ENCODE measurements around the gene PRIMPOL.
"Not testable (repeated sequence)": the region's sequence is repeated elsewhere in the genome, so short reads cannot be mapped to it uniquely, and the experiment has no call there.

Gene PRIMPOL

DNA sequence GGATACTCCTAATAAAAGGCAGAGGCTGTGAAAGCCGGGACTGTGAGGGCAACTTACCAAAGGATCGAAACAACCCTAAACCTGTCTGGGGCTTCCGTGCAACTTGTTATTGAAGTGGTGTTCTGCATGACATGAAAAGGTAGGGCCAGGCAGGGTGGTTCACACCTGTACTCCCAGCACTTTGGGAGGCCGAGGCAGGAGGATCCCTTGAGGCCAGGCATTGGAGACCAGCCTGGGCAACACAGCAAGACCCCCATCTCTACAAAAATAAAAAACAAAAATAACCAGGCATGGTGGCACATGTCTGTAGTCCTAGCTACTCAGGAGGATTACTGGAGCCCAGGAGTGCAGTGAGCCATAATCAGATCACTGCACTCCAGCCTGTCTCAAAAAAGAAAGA, 12.6 kb upstream of the PRIMPOL start:
- DNase-seq (ENCODE audit: low read depth): no peak

DNA sequence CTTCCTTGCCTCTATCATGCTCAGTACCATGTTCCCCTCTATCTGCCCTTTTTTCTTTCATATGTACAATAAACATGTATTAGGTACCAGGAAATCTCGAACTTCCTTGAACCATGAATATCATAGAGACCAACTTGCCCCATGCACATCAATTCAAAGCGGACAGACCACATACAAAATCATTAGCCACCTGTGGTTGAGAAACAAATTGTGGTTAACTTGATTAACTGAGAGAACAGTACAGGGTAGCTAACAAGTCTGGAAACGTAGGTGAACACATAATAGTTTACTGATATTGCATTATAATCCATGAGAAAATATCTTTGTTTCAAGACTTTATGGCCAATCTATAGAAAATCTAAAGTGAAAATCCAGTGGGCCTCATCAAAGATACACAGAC, 8.5 kb upstream of the PRIMPOL start:
- no peak for DNase-seq (ENCODE audit: low read depth)

DNA sequence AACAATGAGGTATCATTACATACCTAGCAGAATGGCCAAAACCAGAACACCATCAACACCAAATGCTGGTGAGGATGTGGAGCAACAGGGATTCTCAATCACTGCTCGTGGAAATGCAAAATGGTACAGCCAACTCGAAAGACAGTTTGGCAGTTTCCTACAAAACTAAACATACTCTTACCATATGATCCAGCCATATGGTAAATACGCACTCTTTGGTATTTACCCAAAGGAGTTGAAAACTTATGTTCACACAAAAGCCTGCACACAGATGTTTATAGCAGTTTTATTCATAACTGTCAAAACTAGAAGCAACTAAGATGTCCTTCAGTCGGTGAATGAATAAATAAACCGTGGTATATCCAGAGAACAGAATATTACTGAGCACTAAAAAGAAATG, 8.1 kb upstream of the PRIMPOL start:
- DNase-seq (ENCODE audit: low read depth): no peak

DNA sequence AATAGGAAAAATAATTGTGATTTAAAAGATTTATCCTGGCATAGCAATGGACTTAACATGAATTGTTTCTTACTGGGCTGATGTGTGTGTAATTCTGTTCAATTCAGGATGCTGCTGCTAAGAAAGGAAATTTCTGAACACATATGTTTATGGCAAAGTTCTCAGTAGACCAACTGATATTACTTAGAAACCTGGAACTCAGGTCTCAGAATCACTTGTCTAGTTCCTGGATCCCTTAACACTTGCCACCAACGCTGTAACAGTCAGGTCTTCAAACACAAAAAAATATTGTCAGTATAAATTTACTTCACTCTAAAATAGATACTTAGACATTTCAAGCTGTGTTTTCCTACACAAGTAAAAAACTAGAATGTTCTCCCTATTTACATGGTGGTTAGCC, 5.8 kb upstream of the PRIMPOL start:
- DNase-seq (ENCODE audit: low read depth): no peak

DNA sequence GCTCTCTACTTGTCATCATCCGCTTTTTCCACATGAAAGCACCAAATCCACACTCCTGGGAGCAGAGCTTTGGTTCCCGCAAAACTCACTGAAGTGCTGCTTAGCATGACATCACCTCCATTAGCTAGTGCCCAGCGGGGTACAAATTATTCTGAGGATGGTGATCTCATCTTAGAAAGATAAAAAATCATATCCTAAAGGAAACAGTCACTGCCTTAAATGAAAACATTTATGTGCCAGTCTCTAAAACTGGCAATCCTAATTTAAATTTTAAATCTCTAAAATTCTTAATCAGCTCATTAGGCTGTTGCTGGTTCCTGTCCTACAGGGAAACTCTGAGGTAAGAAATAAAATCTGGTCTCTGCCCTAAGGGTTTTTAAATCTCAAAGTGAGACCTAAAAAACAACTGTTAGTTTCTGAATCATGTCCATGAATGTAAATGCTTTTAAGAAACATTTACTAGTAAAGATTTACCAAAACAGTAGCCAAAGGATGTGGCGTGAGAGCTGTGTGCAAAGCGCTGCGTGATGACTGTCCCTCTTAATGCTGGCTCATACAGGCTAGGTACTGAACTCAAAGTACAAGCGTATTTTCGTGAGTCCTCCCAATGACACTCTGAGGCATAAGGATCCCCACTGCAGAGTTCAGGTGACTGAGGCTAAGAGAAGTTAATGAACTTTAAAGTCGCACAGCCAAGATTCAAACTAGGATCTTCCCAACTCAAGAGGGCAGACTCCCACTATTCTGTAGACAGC, 4.8 kb upstream of the PRIMPOL start:
- no peak for DNase-seq (ENCODE audit: low read depth)

DNA sequence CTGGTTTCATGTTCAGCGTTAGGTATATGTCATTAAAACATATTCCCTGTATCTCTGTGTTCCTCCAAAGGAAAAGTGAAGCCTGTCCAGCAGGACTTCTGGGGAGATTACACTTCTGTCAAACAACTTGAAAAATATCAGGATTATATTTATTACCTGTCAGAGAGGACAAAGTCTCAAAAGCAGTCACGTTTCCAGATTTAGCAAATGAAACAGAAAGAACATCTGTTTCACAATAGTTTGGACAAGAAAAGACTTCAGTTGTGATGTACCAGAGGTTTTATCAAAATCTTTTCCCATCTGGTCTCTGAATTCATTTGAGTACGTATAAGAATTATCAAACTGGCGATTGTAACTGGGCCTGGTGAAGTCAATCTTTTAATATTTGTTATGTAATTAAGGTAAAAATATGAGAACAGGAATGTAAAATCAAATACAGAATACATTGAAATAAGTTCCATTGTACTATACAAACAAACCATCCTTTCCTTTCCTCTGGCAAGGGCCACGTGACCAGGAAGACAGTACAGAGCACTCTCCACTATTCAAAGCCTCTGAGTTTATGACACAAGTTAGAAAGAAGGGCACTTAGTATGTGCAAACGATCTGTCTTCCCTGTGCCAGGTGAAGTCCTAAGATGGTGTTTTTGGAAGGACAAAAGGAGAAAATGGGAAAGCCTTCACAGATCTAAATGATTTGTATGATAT, 3.5 kb upstream of the PRIMPOL start:
- DNase-seq (ENCODE audit: low read depth): no peak

DNA sequence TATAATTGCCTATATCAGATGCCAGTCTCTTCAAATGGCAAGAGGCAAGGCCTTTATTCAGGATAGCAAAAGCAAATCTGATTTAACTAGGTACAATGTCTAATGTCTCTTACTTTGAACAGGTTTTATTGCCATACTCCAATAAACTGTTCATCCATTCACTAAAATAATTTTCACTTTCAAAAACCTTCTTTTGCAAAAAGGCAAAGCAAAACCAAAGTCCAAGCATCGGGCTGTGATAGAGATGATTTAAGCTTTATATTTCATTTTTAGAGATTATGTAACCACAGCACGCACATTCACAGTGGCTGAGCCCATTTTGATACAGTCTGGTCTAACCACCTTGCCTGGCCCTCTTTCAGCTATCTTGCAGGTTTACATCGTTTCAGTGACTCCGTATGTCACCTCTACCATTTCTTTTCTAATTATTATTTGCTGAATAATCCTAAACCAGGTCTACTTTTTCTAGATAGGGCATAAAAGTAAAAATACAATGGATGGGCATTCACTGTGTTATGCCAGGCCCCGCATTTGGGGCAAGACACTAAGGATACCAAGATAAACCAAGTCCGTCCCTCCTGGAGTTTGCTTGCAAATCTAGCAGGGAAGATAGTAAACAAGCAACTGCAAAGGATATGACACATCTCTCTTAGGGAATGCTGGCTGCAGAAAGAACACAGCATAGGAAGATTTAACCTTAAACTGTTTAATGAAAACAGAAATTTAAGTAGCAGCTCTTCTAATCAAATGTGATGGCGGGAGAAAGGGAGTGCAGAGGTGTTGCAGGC, 2.1 kb upstream of the PRIMPOL start:
- no peak for DNase-seq (ENCODE audit: low read depth)

DNA sequence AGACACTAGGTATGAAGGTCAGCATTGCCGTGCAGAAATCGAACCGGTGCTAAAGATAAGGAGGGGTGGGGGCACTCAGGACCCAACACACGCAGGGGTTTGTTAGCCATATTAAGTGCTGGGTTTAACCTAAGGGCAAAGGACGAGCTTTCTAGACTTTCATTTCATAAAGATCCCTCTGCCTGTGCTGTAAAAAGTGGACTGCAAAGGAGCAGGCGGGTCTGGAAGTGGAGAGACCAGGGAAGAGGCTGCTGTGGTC, 1.6 kb upstream of the PRIMPOL start:
- no peak for DNase-seq (ENCODE audit: low read depth)

DNA sequence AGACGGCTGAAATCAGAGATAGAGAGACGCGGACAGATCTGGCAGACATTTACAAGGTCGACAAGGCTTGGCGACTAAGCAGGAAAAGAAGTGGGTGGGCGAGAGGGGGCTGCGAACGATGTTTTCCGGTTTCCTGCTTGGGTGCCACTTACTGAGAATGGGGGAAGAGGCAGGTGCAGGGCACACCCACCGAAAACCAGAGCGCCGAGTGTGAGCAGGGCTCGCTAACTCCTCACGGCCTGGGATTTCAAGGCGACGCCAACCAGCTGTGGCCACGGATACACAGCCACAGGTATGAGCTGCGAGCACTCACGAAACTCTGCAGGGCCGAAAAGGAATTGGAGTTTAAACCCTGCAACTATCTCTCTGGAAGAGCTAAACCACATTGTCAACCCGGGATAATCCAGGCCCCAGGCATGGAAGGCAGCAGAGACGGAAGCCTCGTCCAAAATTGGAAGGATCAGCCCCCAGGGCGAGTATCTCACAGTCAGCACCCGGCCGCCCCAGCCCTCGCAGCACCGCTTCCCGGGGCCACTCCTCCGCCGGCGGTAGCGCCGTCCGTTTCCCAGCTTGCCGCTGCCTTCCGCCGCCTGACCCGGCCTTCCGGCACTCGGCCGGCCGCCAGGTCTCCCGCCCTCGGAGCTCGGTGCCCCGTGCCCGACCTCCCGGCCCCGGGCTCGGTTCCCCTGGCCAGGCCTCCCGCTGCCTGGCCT, 1.1 kb upstream of the PRIMPOL start:
- DNase-seq (ENCODE audit: low read depth): no peak

DNA sequence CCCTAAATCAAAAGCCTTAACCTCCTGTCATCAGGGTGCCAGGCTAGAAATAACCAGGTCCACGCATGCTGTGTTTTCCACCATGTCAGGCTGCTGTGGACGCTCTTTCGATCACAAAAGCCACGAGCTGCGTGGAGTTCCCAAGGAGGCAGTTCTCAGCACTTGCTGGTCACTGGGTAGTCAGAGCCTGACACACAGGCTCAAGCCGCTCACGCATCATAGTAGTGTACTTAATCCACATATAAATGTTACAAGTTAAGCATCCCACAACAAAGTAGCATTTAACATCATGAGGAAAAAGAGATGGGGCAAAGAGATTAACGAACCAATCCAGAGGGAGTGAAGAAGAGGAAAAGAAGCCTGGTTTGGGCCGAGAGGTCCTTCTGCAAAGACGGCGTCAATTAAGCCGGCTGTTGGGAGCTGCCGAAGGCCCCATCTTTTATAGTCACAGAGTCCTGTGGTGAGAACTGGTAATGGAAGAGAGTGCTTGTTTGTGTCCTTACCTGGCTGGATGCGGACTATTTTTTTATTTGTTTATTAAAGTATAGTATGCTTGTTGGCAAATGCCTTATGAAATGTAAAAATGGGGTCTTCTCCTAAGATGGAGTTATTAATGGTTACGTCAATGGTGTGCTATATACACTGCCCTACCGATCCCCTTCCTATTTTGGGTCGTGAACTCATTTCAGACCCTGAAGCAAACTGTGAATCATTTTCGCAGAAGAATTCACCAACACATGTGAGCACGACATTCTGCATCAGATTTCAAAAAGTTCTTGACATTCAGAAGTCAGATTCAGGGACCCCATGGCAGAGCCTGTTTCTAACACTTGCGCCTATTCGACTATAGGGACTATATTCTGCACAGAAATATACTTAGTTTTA, 675 bp downstream of the PRIMPOL start:
- DNase-seq (ENCODE audit: low read depth): no peak

DNA sequence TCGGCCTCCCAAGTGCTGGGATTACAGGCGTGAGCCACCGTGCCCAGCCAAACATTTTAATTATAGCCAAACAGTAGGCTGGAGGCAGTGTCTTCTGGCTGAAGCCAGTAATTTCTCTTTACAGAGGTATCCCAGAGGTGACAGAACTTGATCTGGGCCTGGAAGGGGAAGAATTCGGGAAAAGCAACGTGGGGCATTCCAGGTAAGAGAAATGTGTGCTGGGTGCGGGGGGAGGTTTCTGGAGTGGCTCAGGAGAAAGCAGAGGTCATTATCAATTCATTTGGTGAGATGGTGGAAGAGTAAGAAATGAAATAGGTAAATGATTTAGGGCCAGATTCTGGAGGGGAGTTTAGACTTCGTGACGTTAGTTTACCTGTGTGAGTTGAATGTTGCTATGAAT, 2.4 kb downstream of the PRIMPOL start:
- no peak for DNase-seq (ENCODE audit: low read depth)

DNA sequence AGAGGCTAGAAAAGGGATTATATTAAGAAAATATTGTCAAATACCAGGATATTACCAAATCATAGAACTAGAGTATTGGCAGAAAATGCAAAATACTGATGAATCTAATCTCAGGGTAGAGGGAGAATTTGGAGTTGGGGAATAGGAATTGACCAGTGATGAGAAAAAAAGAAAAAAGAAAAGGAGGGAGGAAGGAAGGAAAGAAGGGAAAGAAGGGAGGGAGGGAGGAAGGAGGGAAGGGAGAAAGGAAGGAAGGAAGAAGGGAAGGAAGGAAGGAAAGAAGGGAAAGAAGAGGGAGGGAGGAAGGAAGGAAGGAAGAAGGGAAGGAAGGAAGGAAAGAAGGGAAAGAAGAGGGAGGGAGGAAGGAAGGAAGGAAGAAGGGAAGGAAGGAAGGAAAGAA, 3.1 kb downstream of the PRIMPOL start:
- DNase-seq (ENCODE audit: low read depth): not testable (repeated sequence)

DNA sequence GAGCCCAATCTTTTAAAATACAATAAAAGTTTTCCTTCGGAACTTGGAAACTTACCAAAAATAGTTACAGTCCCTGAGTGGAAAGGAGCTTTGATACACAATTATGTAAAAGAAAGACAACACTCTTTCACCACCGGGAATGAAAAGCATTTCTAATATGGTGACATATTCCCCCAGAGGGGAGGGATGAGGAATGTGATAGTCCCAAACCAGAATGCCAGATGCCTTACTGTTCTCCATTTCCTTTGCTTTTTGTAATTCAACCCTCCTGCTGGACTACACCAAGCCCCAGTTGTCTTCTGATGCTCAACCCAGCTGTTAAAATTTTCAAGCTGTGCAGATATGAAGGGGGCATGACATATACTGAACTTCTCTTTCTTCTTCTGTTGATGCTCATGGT, 4.1 kb downstream of the PRIMPOL start:
- no peak for DNase-seq (ENCODE audit: low read depth)

DNA sequence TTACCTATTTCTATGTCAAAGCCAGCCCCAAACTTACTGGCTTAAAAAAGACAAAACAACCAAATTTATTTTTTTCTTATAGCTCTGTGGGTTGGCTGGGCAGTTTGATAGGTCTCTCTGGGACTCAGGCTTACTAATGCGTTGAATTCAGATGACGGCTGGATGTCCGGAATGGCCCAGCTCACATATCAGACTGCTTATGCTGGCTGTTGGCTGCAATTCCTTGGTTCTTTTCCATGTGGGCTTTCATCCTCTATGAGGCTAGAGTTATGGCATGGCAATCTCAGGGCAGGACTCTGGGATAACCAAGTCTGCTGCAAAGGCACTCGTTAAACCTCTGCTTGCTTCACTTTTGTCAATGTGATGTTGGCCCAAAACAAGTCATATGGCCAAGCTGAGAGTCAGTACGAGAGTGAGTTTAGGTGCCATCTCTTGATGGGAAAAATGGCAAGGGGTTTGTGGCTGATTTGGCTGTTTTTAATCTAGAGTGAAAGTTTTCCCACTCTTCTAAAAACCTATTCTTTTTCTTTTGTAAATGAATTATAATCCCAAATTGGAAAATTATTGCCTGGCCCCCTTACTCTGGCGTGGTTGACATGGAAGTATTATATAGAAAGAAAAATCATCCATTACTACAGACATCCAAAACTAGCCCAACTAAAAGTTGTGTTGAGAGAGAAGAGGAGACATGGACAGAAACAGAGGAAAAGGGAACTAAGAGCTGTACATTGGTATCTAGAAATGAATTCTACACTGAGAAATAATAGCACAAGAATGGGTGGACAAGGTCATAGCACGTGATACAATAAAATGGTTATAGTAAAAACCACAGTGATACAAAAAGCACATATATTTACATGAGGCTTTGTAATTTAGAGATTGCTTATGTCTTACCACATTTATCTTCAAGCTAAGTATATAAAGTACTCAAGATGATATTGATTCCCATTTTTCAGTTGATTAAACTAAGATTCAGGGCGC, 6.6 kb downstream of the PRIMPOL start:
- DNase-seq (ENCODE audit: low read depth): no peak

DNA sequence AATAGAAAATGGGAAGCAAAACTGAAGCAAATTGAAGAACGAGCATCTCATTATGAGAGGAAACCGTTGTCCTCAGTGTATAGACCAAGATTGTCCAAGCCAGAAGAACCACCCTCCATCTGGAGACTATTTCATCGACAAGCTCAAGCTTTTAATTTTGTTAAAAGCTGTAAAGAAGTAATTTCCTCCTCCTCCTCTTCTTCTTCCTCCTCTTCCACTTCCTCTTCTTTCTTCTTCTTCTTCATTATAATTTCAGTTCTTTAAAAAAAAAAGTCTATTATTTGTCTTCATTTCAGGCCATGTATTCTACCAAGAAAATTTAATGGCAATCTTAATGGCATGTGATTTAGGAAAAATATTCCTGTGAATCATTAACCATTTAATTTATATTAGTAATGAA, 7.6 kb downstream of the PRIMPOL start:
- DNase-seq (ENCODE audit: low read depth): no peak

DNA sequence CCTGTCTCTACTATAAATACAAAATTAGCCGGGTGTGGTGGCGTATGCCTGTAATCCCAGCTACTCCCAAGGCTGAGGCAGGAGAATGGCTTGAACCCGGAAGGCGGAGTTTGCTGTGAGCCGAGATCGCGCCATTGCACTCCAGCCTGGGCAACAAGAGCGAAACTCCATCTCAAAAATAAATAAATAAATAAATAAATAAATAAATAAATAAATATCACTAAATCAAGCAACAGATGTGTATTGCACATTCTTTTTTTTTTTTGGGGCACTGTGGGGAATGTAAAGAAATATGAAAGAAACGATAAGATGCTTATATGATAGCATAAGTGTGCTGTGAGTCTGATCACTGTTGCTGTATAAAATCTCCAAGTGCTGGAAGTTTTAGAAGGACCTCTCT, 8.3 kb downstream of the PRIMPOL start:
- DNase-seq (ENCODE audit: low read depth): not testable (repeated sequence)

DNA sequence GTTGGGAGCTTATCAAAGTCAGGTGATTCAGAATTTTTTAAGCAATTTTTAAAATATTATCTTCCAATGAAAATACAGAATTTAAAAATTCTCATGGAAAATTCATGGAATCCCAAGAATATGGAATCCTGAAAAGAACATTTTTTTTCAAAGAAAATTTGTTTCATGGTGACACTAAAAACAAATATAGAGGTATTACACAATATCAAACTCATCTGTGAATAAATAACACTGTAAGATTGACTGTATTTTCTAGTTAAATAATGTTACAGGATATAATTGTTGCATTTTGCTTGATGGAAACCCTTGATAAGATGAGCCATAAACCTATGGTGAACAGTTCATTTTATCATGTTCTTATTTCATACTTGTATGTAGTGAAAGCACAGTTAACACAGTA, 11.4 kb downstream of the PRIMPOL start:
- DNase-seq (ENCODE audit: low read depth): no peak

DNA sequence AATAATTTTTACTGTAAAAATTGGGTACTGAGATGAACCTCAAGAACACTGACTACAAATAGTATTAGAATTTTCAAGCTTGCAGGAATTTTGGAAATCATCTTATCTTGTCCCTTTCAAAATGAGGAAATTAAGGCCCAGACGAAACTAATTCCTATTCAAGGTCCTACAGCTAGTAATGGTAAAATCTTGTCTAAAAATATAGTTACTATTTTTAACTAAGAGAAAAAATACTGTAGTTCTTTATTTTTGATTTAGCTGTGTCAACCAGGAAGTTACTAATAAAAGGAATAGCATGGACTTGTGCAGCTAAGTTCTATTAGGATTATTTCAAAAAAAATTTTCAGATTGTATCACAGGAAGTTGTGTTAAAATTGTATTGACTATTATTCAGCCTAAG, 12.7 kb downstream of the PRIMPOL start:
- DNase-seq (ENCODE audit: low read depth): no peak

DNA sequence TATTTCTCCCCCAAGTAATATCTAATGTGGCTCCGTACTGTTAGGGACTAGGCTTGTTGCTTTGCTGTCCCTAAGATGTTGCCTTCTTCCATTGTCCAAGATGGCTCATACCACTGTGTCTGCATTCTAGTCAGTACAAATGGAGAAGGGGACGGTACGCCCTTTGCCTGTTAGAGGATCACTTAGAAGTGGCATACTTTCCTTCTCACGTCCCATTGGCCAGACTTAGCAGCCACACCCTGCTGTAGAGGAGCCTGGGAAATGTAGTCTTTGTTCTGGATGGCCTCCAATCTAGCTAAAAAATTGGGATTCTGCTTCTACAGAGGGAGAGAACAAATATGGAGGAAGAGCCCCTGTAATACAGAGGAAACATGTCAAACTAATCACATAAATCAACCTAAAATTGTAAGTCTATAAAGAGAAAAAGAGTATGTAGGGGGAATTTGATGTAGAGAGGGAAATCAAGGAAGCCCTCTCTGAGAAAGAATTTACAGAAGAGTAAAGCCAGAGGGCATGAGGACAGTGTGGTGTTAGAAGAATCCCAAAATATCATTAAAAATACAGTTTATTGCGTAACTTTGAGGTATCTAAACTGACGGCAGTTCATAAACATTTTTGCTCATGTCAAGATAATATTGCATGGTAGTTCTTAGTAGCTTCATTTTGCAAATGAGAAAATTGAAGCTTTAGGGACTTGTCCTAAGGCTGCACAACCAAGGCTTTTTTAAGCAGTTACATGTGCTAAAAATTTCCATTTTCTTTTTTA, 15.1 kb downstream of the PRIMPOL start:
- no peak for DNase-seq (ENCODE audit: low read depth)

DNA sequence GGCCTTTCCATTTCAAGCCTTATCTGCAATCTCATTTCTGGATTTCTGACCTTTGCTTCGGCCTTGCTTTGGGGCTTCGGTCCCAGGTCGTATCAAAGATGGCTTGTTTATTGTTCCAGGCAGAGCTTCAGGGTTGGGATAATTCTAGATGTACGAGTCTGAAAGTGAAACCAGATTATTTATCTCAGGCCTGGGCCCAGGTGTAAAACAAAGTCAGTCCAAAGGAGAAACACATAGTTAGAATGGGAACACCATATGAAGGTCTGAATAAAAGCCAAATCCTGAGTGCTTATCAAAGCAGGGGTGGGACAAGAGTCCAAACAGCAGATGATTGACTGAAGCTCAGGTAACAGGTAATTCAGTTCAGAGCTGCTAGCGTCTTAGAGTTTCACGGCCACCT, 17.1 kb downstream of the PRIMPOL start:
- DNase-seq (ENCODE audit: low read depth): no peak

Data from fibroblast of the conjunctiva (primary cell).